ENCODE measurements around the gene CA9. TPM values are rescaled to one million over a fixed set of nuclear protein-coding genes. Genes with fewer than 3 reads are reported as not detected.
A peak's percentile ranks its signal among the peaks of the same experiment; 100 is the strongest.

CA9 gene
- total and polyA plus RNA-seq, 4 experiments from 2014 or later, result not detected

GRCh38 chr9:35723908-35724307, 50.2 kb downstream of the CA9 start:
- peaks cover 3 to 15% (median 8%) of the 10 kb centered on the region in 4 donors for H3K4me1 Mint-ChIP-seq
- no peaks in the 10 kb centered on the region for H3K27me3 ChIP-seq (ENCODE audit: insufficient read depth, low read length)
- peaks cover 84% of the 10 kb centered on the region for H3K36me3 ChIP-seq (ENCODE audit: insufficient read depth, low read length)
- H3K36me3 Mint-ChIP-seq, result peaks cover 55 to 73% of the 10 kb centered on the region in 2 donors
- H3K4me1 ChIP-seq (ENCODE audit: insufficient read depth, low read length), result peaks cover 24% of the 10 kb centered on the region
- no peaks in the 10 kb centered on the region for H3K27me3 Mint-ChIP-seq
- H3K9me3 ChIP-seq (ENCODE audit: control insufficient read depth in 1 of 2, low read length in 2 of 2), result no peaks in the 10 kb centered on the region
- H3K4me3 ChIP-seq (ENCODE audit: low read length in 2 of 2), result no peak overlapping the region
- H3K4me3 Mint-ChIP-seq, result no peak overlapping the region
- peak overlapping the region in 3 of 7 donors; percentile 47 to 85 (median 71) for H3K27ac Mint-ChIP-seq
- POLR2A ChIA-PET (ENCODE audit: partially characterized antibody), result no interaction called here
- no peak overlapping the region for H3K27ac ChIP-seq (ENCODE audit: low read depth, low read length)
- intact Hi-C loops (cut with micrococcal nuclease), result no loop called here
- DNase-seq, result no peak
- H3K9me3 Mint-ChIP-seq, result no peaks in the 10 kb centered on the region
- CTCF ChIA-PET (ENCODE audit: partially characterized antibody), result interaction anchor here (1.6 kb wide), 2 partner anchors 27 to 76 kb away, joined by 3 to 6 read pairs; no protein-coding TSS in a partner anchor

- POLR2A ChIA-PET (ENCODE audit: partially characterized antibody), result interaction anchor here (0.6 to 0.7 kb wide), 2 partner anchors 10 to 15 kb away, joined by 3 to 4 read pairs; no protein-coding TSS in a partner anchor
- H3K4me1 Mint-ChIP-seq, result peaks cover 3 to 15% (median 10%) of the 10 kb centered on the region in 4 donors
- H3K27me3 Mint-ChIP-seq, result no peaks in the 10 kb centered on the region
- intact Hi-C loops (cut with micrococcal nuclease), result no loop called here
- Histone ChIP-seq H3K4me1 (ENCODE audit: insufficient read depth, low read length) (peaks cover 39% of the 10 kb centered on the region), H3K36me3 (ENCODE audit: insufficient read depth, low read length) (peaks cover 70% of the 10 kb centered on the region), H3K4me3 (ENCODE audit: low read length in 2 of 2) (no peak overlapping the region), H3K9me3 (ENCODE audit: control insufficient read depth in 1 of 2, low read length in 2 of 2) (no peaks in the 10 kb centered on the region), H3K27ac (ENCODE audit: low read depth, low read length) (no peak overlapping the region), H3K27me3 (ENCODE audit: insufficient read depth, low read length) (no peaks in the 10 kb centered on the region)
- CTCF ChIA-PET (ENCODE audit: partially characterized antibody), result interaction anchor here (1.3 to 9.3 kb wide), 3 partner anchors 10 to 30 kb away, joined by 3 to 118 read pairs (median 8); no protein-coding TSS in a partner anchor
- no peak for DNase-seq
- H3K9me3 Mint-ChIP-seq, result no peaks in the 10 kb centered on the region
- no peak overlapping the region for H3K4me3 Mint-ChIP-seq
- H3K27ac Mint-ChIP-seq, result peak overlapping the region in 2 of 7 donors; percentile 15 to 35
- peaks cover 47 to 59% of the 10 kb centered on the region in 2 donors for H3K36me3 Mint-ChIP-seq
Observed at GRCh38 chr9:35725362-35725761, 51.6 kb downstream of the CA9 start.

GRCh38 chr9:35726931-35727330, 53.2 kb downstream of the CA9 start:
- peak overlapping the region in 5 of 8 donors; percentile 47 to 74 (median 67) for H3K4me3 Mint-ChIP-seq
- no peaks in the 10 kb centered on the region for H3K27me3 Mint-ChIP-seq
- Histone ChIP-seq H3K27ac (ENCODE audit: low read depth, low read length) (peak overlapping the region; percentile 33), H3K9me3 (ENCODE audit: control insufficient read depth in 1 of 2, low read length in 2 of 2) (no peaks in the 10 kb centered on the region), H3K4me1 (ENCODE audit: insufficient read depth, low read length) (peaks cover 52% of the 10 kb centered on the region), H3K4me3 (ENCODE audit: low read length in 2 of 2) (no peak overlapping the region), H3K36me3 (ENCODE audit: insufficient read depth, low read length) (peaks cover 54% of the 10 kb centered on the region), H3K27me3 (ENCODE audit: insufficient read depth, low read length) (no peaks in the 10 kb centered on the region)
- intact Hi-C loops (cut with micrococcal nuclease), result no loop called here
- no peaks in the 10 kb centered on the region for H3K9me3 Mint-ChIP-seq
- peak in 3 of 5 donors; percentile 15 to 53 (median 16) for DNase-seq
- H3K27ac Mint-ChIP-seq, result peak overlapping the region in 5 of 7 donors; percentile 84 to 89 (median 88)
- peaks cover 0 to 20% (median 13%) of the 10 kb centered on the region in 4 donors for H3K4me1 Mint-ChIP-seq
- peaks cover 38 to 45% of the 10 kb centered on the region in 2 donors for H3K36me3 Mint-ChIP-seq
- ChIA-PET CTCF (ENCODE audit: partially characterized antibody) (interaction anchor here (0.7 to 14.6 kb wide), 10 partner anchors 9 to 123 kb away, joined by 3 to 249 read pairs (median 12); partner anchors contain the start of genes CCDC107, GBA2, RGP1 and RMRP), POLR2A (ENCODE audit: partially characterized antibody) (interaction anchor here (0.9 to 6.5 kb wide), 4 partner anchors 9 to 79 kb away, joined by 3 to 174 read pairs (median 6); partner anchors contain the start of gene SIT1)

GRCh38 chr9:35727676-35728040, 53.9 kb downstream of the CA9 start:
- peak overlapping the region; percentile 19 to 26 for H3K4me3 ChIP-seq (ENCODE audit: low read length in 2 of 2)
- CTCF ChIA-PET (ENCODE audit: partially characterized antibody), result interaction anchor here (1.1 to 14.6 kb wide), 15 partner anchors 9 to 124 kb away, joined by 3 to 249 read pairs (median 10); partner anchors contain the start of genes ARHGEF39, CCDC107, GBA2 and RGP1

GRCh38 chr9:35728041-35728971, 54.6 kb downstream of the CA9 start:
- peak overlapping the region; percentile 19 to 26 for H3K4me3 ChIP-seq (ENCODE audit: low read length in 2 of 2)
- peaks cover 26 to 43% of the 10 kb centered on the region in 2 donors for H3K36me3 Mint-ChIP-seq
- H3K4me1 Mint-ChIP-seq, result peaks cover 5 to 24% (median 17%) of the 10 kb centered on the region in 4 donors
- H3K27ac ChIP-seq (ENCODE audit: low read depth, low read length), result peak overlapping the region; percentile 33
- ChIA-PET CTCF (ENCODE audit: partially characterized antibody) (interaction anchor here (0.6 to 14.6 kb wide), 21 partner anchors 8 to 154 kb away, joined by 3 to 249 read pairs (median 6); partner anchors contain the start of genes ARHGEF39, CCDC107, GBA2 and RGP1), POLR2A (ENCODE audit: partially characterized antibody) (interaction anchor here (0.6 to 6.5 kb wide), 17 partner anchors 11 to 124 kb away, joined by 3 to 174 read pairs (median 5); partner anchors contain the start of genes CCDC107, GBA2, HINT2 and RGP1)
- H3K9me3 ChIP-seq (ENCODE audit: control insufficient read depth in 1 of 2, low read length in 2 of 2), result no peaks in the 10 kb centered on the region
- peaks cover 61% of the 10 kb centered on the region for H3K4me1 ChIP-seq (ENCODE audit: insufficient read depth, low read length)
- intact Hi-C loops (cut with micrococcal nuclease), result loop anchor here (2.0 kb wide), 1 partner anchor 32 kb away; no protein-coding TSS in a partner anchor
- no peaks in the 10 kb centered on the region for H3K27me3 Mint-ChIP-seq
- H3K4me3 Mint-ChIP-seq, result no peak overlapping the region
- H3K27ac Mint-ChIP-seq, result no peak overlapping the region
- no peaks in the 10 kb centered on the region for H3K9me3 Mint-ChIP-seq
- peak; percentile 37 to 71 (median 45) for DNase-seq
- no peaks in the 10 kb centered on the region for H3K27me3 ChIP-seq (ENCODE audit: insufficient read depth, low read length)
- H3K36me3 ChIP-seq (ENCODE audit: insufficient read depth, low read length), result peaks cover 43% of the 10 kb centered on the region

More at GRCh38 chr9:35727676-35728040, 53.9 kb downstream of the CA9 start:
- peaks cover 47% of the 10 kb centered on the region for H3K36me3 ChIP-seq (ENCODE audit: insufficient read depth, low read length)
- intact Hi-C loops (cut with micrococcal nuclease), result loop anchor here (2.0 kb wide), 1 partner anchor 31 kb away; no protein-coding TSS in a partner anchor
- Mint-ChIP-seq H3K36me3 (peaks cover 31 to 42% of the 10 kb centered on the region in 2 donors), H3K4me3 (no peak overlapping the region), H3K9me3 (no peaks in the 10 kb centered on the region), H3K4me1 (peaks cover 5 to 20% (median 12%) of the 10 kb centered on the region in 4 donors), H3K27me3 (no peaks in the 10 kb centered on the region), H3K27ac (peak overlapping the region in 1 of 7 donors; percentile 9)
- H3K27ac ChIP-seq (ENCODE audit: low read depth, low read length), result peak overlapping the region; percentile 33
- DNase-seq, result no peak
- POLR2A ChIA-PET (ENCODE audit: partially characterized antibody), result interaction anchor here (0.6 to 6.5 kb wide), 12 partner anchors 11 to 122 kb away, joined by 3 to 174 read pairs (median 6); partner anchors contain the start of genes CCDC107, GBA2, RGP1 and RMRP
- peaks cover 54% of the 10 kb centered on the region for H3K4me1 ChIP-seq (ENCODE audit: insufficient read depth, low read length)
- no peaks in the 10 kb centered on the region for H3K9me3 ChIP-seq (ENCODE audit: control insufficient read depth in 1 of 2, low read length in 2 of 2)
- no peaks in the 10 kb centered on the region for H3K27me3 ChIP-seq (ENCODE audit: insufficient read depth, low read length)

GRCh38 chr9:35729101-35729500, 55.4 kb downstream of the CA9 start:
- Histone ChIP-seq H3K9me3 (ENCODE audit: control insufficient read depth in 1 of 2, low read length in 2 of 2) (no peaks in the 10 kb centered on the region), H3K27me3 (ENCODE audit: insufficient read depth, low read length) (no peaks in the 10 kb centered on the region), H3K4me1 (ENCODE audit: insufficient read depth, low read length) (peaks cover 68% of the 10 kb centered on the region), H3K4me3 (ENCODE audit: low read length in 2 of 2) (peak overlapping the region; percentile 34 to 60), H3K27ac (ENCODE audit: low read depth, low read length) (peak overlapping the region; percentile 43), H3K36me3 (ENCODE audit: insufficient read depth, low read length) (peaks cover 35% of the 10 kb centered on the region)
- POLR2A ChIA-PET (ENCODE audit: partially characterized antibody), result interaction anchor here (0.9 to 6.5 kb wide), 14 partner anchors 12 to 125 kb away, joined by 3 to 174 read pairs (median 6); partner anchors contain the start of genes CCDC107, GBA2, HINT2 and RGP1
- Mint-ChIP-seq H3K27me3 (no peaks in the 10 kb centered on the region), H3K4me1 (peaks cover 7 to 27% (median 21%) of the 10 kb centered on the region in 4 donors), H3K4me3 (no peak overlapping the region), H3K9me3 (no peaks in the 10 kb centered on the region), H3K36me3 (peaks cover 20 to 36% of the 10 kb centered on the region in 2 donors), H3K27ac (no peak overlapping the region)
- CTCF ChIA-PET (ENCODE audit: partially characterized antibody), result interaction anchor here (1.2 to 14.6 kb wide), 14 partner anchors 18 to 153 kb away, joined by 3 to 249 read pairs (median 13); partner anchors contain the start of genes ARHGEF39, CCDC107, GBA2 and RGP1
- no peak for DNase-seq
- intact Hi-C loops (cut with micrococcal nuclease), result loop anchor here (2.0 kb wide), 1 partner anchor 32 kb away; no protein-coding TSS in a partner anchor
